Activated CD4-positive, alpha-beta T cell treated with anti-CD3 and anti-CD28 coated beads, Interleukin-2, amount 50 U/mL, for 1 hour (primary cell): ENCODE results near the gene COX7A2.

Experiments used
- DNase-seq: peaks from one replicate; pipeline ENCODE4 v3.0.0-alpha.2; 2020

COX7A2 gene

GRCh38 chr6:75243333-75244062 is at the start of gene COX7A2:
TSS of gene COX7A2 (minus strand) at chr6:75243801. CDS start at chr6:75243734, 67 bp downstream.
- DNase-seq = peak; percentile 79

GRCh38 chr6:75292555-75292954 is 49.0 kb upstream of the COX7A2 start:
- no peak for DNase-seq

- no peak for DNase-seq
Measured at GRCh38 chr6:75291744-75292143, 48.1 kb upstream of the COX7A2 start.

GRCh38 chr6:75291331-75291730 is 47.7 kb upstream of the COX7A2 start:
- no peak for DNase-seq

GRCh38 chr6:75290136-75290945 is 46.7 kb upstream of the COX7A2 start:
- no peak for DNase-seq

GRCh38 chr6:75288023-75288422 is 44.4 kb upstream of the COX7A2 start:
- no peak for DNase-seq

GRCh38 chr6:75287424-75287823 is 43.8 kb upstream of the COX7A2 start:
- no peak for DNase-seq

GRCh38 chr6:75286955-75287354 is 43.4 kb upstream of the COX7A2 start:
- no peak for DNase-seq

- DNase-seq = no peak
Measured at GRCh38 chr6:75285283-75285639, 41.7 kb upstream of the COX7A2 start.

- peak; percentile 95 for DNase-seq
Measured at GRCh38 chr6:75284632-75285282, 41.2 kb upstream of the COX7A2 start, which contains the start of gene TMEM30A. TSS of gene TMEM30A (minus strand) at chr6:75284792. CDS start at chr6:75284638, 154 bp downstream.

GRCh38 chr6:75283907-75284631 is 40.5 kb upstream of the COX7A2 start:
- DNase-seq = no peak

GRCh38 chr6:75282706-75283105 is 39.1 kb upstream of the COX7A2 start:
- DNase-seq = no peak

- DNase-seq = no peak
Measured at GRCh38 chr6:75281653-75282052, 38.1 kb upstream of the COX7A2 start.

- no peak for DNase-seq
Measured at GRCh38 chr6:75280131-75280855, 36.7 kb upstream of the COX7A2 start.

GRCh38 chr6:75279418-75279817 is 35.8 kb upstream of the COX7A2 start:
- DNase-seq = no peak

GRCh38 chr6:75278474-75279077 is 35.0 kb upstream of the COX7A2 start:
- no peak for DNase-seq

- DNase-seq = no peak
Measured at GRCh38 chr6:75275067-75275466, 31.5 kb upstream of the COX7A2 start.

- no peak for DNase-seq
Measured at GRCh38 chr6:75273009-75273408, 29.4 kb upstream of the COX7A2 start.

- no peak for DNase-seq
Measured at GRCh38 chr6:75272145-75272840, 28.7 kb upstream of the COX7A2 start.

- no peak for DNase-seq
Measured at GRCh38 chr6:75268988-75269354, 25.4 kb upstream of the COX7A2 start.
